SK-N-SH (cell line): Measurements from ENCODE around the gene MVB12A. TPM values are rescaled to one million over a fixed set of nuclear protein-coding genes. Genes with fewer than 3 reads are reported as not detected.

Source experiments
- CTCF ChIA-PET: fragments of 300-600, 350-600 bp; formaldehyde crosslinking; extraction: SDS; loops from one replicate; lab custom pipeline; 2021; lab: Yijun Ruan, JAX
- POLR2A ChIA-PET: fragments of 350-600 bp; sonication (Branson Sonifier 250); formaldehyde crosslinking; extraction: SDS; loops from one replicate; lab custom pipeline; 2020; ENCODE audit warnings: antibody characterized with exemption, inconsistent platforms; lab: Yijun Ruan, JAX
- DNase-seq: peaks from one replicate; pipeline ENCODE4 v3.0.0; 2012
- H2AFZ ChIP-seq: fragments of 200-600 bp; sonication (generic); 2 replicates; pipeline ENCODE4 v1.8.1; 2016; ENCODE audit warnings: antibody characterized with exemption, mild to moderate bottlenecking, low read depth
- H3F3A ChIP-seq: fragments of 200-600 bp; sonication (generic); replicated peaks from 2 replicates; pipeline ENCODE3; 2016; ENCODE audit warnings: antibody characterized with exemption, mild to moderate bottlenecking; ENCODE audit not compliant: insufficient read depth
- H3K27ac ChIP-seq, 2 experiments: fragments of 200-500 bp in 1 of 2; fragments of 200-600 bp in 1 of 2; sonication (Bioruptor generic) in 1 of 2; sonication (generic), shearing (Covaris generic) in 1 of 2; 2 replicates each; pipeline versions ENCODE4 v1.5.1 to v1.6.1; 2014 to 2016; ENCODE audit warnings: low read depth in 2 of 2, inconsistent platforms in 1 of 2, low read length in 1 of 2, mild to moderate bottlenecking in 1 of 2, mixed read lengths in 1 of 2
- H3K27me3 ChIP-seq: fragments of 200-600 bp; sonication (generic), shearing (Covaris generic); 2 replicates; pipeline ENCODE4 v1.6.1; 2016; ENCODE audit warnings: mixed run types; ENCODE audit not compliant: insufficient read depth
- H3K36me3 ChIP-seq, 2 experiments: fragments of 200-500 bp in 1 of 2; fragments of 200-600 bp in 1 of 2; sonication (Bioruptor generic) in 1 of 2; sonication (generic) in 1 of 2; replicated peaks in 1 of 2; 2 replicates each; pipeline versions ENCODE3 to v1.5.1; 2014 to 2016; ENCODE audit warnings: low read length in 1 of 2, mild to moderate bottlenecking in 1 of 2; ENCODE audit not compliant: insufficient read depth in 2 of 2, control insufficient read depth in 1 of 2
- H3K4me1 ChIP-seq, 2 experiments: fragments of 200-500 bp in 1 of 2; fragments of 200-600 bp in 1 of 2; sonication (Bioruptor generic) in 1 of 2; sonication (generic), shearing (Covaris generic) in 1 of 2; 2 replicates each; pipeline versions ENCODE4 v1.5.1 to v1.6.1; 2014 to 2016; ENCODE audit warnings: low read depth in 1 of 2, low read length in 1 of 2, mixed run types in 1 of 2; ENCODE audit not compliant: insufficient read depth in 2 of 2, control insufficient read depth in 1 of 2
- H3K4me2 ChIP-seq: fragments of 200-600 bp; sonication (generic), shearing (Covaris generic); 2 replicates; pipeline ENCODE4 v1.6.1; 2017; ENCODE audit warnings: mixed run types
- H3K4me3 ChIP-seq, 2 experiments: fragments of 200-500 bp in 1 of 2; fragments of 200-600 bp in 1 of 2; sonication (Bioruptor generic) in 1 of 2; sonication (generic), shearing (Covaris generic) in 1 of 2; 2 replicates each; pipeline versions ENCODE4 v1.5.1 to v1.8.1; 2014 to 2016; ENCODE audit warnings: low read depth in 2 of 2, inconsistent platforms in 1 of 2, low read length in 1 of 2, mild to moderate bottlenecking in 1 of 2, mixed read lengths in 1 of 2, moderate library complexity in 1 of 2
- H3K79me2 ChIP-seq: fragments of 200-600 bp; sonication (generic); 2 replicates; pipeline ENCODE4 v1.8.1; 2017; ENCODE audit warnings: mild to moderate bottlenecking; ENCODE audit not compliant: insufficient read depth
- H3K9ac ChIP-seq: fragments of 200-600 bp; sonication (generic); 2 replicates; pipeline ENCODE4 v1.6.1; 2017; ENCODE audit warnings: mixed run types
- H3K9me2 ChIP-seq: fragments of 200-600 bp; sonication (generic); 2 replicates; pipeline ENCODE4 v1.6.1; 2017; ENCODE audit warnings: mixed run types
- H3K9me3 ChIP-seq: fragments of 200-600 bp; sonication (generic); 2 replicates; pipeline ENCODE4 v1.6.1; 2017; ENCODE audit warnings: mixed run types, mild to moderate bottlenecking, moderate library complexity
- H4K20me1 ChIP-seq: fragments of 200-600 bp; sonication (generic); 2 replicates; pipeline ENCODE4 v1.6.1; 2017; ENCODE audit warnings: mild to moderate bottlenecking, mixed run types; ENCODE audit not compliant: insufficient read depth
- CTCF ChIP-seq: fragments of 200-600 bp; sonication (generic); IDR thresholded peaks from 2 replicates; pipeline ENCODE4 v1.6.1; 2017; ENCODE audit warnings: antibody characterized with exemption, mild to moderate bottlenecking, moderate library complexity
- EP300 ChIP-seq, 2 experiments: IDR thresholded peaks; 2 replicates each; pipeline versions ENCODE4 v1.4.0 to v1.6.1; 2012; ENCODE audit warnings: borderline replicate concordance in 1 of 2, low read depth in 1 of 2, low read length in 1 of 2
- PBX3 ChIP-seq: IDR thresholded peaks from 2 replicates; pipeline ENCODE4; 2012
- RAD21 ChIP-seq: IDR thresholded peaks from 2 replicates; pipeline ENCODE4 v1.6.1; 2012; ENCODE audit warnings: mild to moderate bottlenecking, low read length
- REST ChIP-seq: IDR thresholded peaks from 2 replicates; pipeline ENCODE4 v1.6.1; 2012; ENCODE audit warnings: mild to moderate bottlenecking, low read depth, low read length, moderate library complexity
- SMC3 ChIP-seq: IDR thresholded peaks from 2 replicates; pipeline ENCODE4 v1.6.1; 2012; ENCODE audit warnings: low read depth, low read length, improper control_type of control experiment
- TEAD4 ChIP-seq: IDR thresholded peaks from 2 replicates; pipeline ENCODE4 v1.4.0; 2012; ENCODE audit warnings: mild to moderate bottlenecking, borderline replicate concordance; ENCODE audit not compliant: insufficient read depth
- USF2 ChIP-seq: fragments of 150-350 bp; IDR thresholded peaks from 2 replicates; pipeline ENCODE4 v1.6.1; 2017; ENCODE audit warnings: antibody characterized with exemption, low read length, low read depth, borderline replicate concordance
- YY1 ChIP-seq: IDR thresholded peaks from 2 replicates; pipeline ENCODE4 v1.4.0; 2012; ENCODE audit warnings: low read depth, mild to moderate bottlenecking
- WGBS: methylation state at CpG from one replicate; pipeline ENCODE4 v1.1.6; 2017; ENCODE audit warnings: low lambda C conversion rate; 5-methylcytosine and 5-hydroxymethylcytosine counted together
- polyA plus RNA-seq, 3 experiments: library from polyadenylated mRNA; depleted of rRNA; stranded (reverse); fragments of >200 nt; gene quantifications; 2 replicates each; pipeline ENCODE4 v1.2.3, GENCODE V29; 2012

MVB12A gene
- polyA plus RNA-seq, 1 of the 3 experiments (the other 2 are of a cell fraction), result 63.9 TPM

GRCh38 chr19:17424743-17425365, 5.0 kb downstream of the MVB12A start:
- Histone ChIP-seq H3K9me3 (no peaks in the 10 kb centered on the region), H3K4me1 (peaks cover 0 to 4% of the 10 kb centered on the region in 2 experiments; a peak in 1 of 4 replicates), H3K9ac (no peak overlapping the region), H3F3A (peaks cover 4% of the 10 kb centered on the region), H3K36me3 (peaks cover 3 to 7% of the 10 kb centered on the region in 2 experiments), H3K4me3 (peak overlapping the region in 1 of 2 experiments; percentile 26; a peak in 1 of 4 replicates), H3K79me2 (no peaks in the 10 kb centered on the region), H3K4me2 (no peak overlapping the region)
- DNase-seq, result peak; percentile 91
- WGBS, result 52% methylated on average over 19 of the region's 27 CpGs
- ChIA-PET CTCF (interaction anchor here (0.6 to 1.3 kb wide), 8 partner anchors 10 to 179 kb away, joined by 3 to 7 read pairs (median 4); partner anchors contain the start of gene TMEM221), POLR2A (no interaction called here)
- peak; percentile 51 for TF ChIP-seq RAD21
- TF ChIP-seq SMC3, result peak; percentile 40
- no peak for TF ChIP-seq YY1
- no peak for TF ChIP-seq REST
- TF ChIP-seq USF2, result no peak
- TF ChIP-seq PBX3, result no peak
- TF ChIP-seq EP300 (IDR thresholded peaks at IDR 0.05; ENCODE audit: borderline replicate concordance in 1 of 2, low read depth in 1 of 2, low read length in 1 of 2), result no peak
- TF ChIP-seq TEAD4, result no peak
- TF ChIP-seq CTCF, result peak; percentile 45
- TF ChIP-seq, all 33 proteins: peak for 3
- Histone ChIP-seq H3K27me3 (no peaks in the 10 kb centered on the region), H4K20me1 (no peaks in the 10 kb centered on the region), H3K9me2 (no peaks in the 10 kb centered on the region), H3K27ac (no peak overlapping the region), H2AFZ (no peak overlapping the region)
